GDM1 (cell line): ENCODE results near the gene TTC7B.

Source experiments
- DNase-seq: peaks from one replicate; lab custom pipeline; 2025; lab: John Stamatoyannopoulos, UW

The TTC7B gene

DNA sequence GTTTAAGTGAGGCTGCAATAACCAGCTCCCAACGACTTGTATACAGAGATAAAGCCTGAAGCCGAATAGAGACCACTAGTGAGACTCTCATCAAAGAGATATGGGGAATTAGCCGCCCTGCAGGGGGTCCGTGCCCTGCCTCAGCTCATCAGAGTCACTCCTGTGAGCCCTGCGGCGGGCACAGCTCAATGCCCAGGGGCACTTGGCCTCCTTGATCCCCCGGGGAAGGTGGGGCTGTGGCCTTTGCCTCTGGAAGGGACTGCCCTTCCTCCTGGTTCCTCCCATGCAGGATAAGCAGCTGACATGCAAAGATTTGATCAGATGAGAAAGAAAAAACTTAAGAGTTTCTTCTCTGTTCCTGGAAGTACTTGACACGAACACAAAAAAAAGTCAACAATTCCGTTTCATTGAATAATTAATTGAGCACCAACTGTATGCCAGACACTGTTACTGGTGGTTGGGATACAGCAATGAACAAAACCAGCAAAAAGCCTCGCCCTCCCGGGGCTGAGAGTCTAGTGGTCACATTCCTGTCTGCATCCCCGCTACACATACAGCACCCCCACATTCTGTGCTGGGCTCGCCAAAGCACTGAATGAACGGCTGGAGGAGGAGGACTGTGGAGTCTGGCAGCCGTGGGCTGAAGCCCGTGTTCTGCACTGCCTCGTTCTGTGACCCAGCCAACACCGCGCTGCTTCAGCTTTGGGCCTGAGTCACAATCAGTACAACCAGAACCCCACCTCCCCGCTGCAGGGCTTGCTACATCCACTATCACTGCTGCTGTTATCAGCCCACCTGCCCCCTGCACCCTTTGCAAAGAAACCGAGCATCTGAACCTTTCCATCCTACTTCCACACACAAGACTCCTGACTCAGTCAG, 10.3 kb downstream of the TTC7B start:
- no peak for DNase-seq

DNA sequence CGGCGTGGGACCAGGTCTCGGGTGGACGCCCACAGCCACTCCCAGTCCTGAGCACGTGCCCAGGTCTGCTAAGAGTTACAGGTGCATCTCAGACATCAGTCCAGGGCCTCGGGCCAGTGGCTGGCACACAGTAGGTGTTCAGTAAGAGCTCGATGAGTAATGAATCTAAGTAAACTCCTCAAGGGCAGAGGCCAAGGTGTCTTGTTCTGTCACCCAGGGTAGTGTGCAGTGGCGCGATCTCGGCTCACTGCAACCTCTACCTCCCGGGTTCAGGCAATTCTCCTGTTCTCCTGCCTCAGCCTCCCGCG, 11.2 kb downstream of the TTC7B start:
- no peak for DNase-seq

DNA sequence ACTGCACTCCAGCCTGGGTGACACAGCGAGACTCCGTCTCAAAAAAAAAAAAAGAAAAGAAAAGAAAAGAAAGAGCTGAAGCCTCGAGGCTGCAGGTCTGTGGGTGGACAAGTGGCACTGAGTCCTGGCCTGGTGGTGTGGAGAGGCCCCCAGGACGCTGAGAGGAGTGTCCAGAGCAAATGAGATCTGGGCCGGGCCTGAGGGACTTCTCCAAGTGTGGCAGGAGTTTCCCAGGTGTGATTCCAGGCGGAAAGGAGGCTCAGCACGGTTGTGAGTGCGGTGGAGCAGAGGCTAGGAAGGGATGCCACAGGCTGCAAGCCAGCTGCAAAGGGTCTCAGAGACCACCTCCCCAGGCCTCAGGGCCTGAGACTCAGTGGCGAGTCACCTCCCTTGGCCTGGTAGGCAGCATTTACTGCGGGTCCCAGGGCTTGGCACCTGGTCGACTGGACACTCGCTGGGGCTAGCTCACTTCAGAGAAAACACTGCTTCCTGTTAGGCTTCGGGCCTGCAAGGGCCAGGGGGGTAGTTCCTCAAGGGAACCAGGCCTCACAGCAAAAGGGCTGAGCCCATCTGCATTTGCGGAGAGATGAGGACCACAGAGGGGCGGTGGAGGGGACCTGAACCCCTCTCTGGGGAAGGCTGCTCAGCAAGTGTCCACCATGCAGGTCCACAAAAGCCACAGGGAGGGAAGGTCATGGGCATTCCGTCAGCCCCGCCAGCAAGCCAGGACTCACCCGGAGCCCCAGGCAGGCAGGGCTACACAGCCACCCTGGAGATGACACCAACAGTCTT, 11.7 kb downstream of the TTC7B start:
- DNase-seq: no peak

- no peak for DNase-seq
Observed at GRCh38 chr14:90803249-90803648, 13.0 kb downstream of the TTC7B start.

DNA sequence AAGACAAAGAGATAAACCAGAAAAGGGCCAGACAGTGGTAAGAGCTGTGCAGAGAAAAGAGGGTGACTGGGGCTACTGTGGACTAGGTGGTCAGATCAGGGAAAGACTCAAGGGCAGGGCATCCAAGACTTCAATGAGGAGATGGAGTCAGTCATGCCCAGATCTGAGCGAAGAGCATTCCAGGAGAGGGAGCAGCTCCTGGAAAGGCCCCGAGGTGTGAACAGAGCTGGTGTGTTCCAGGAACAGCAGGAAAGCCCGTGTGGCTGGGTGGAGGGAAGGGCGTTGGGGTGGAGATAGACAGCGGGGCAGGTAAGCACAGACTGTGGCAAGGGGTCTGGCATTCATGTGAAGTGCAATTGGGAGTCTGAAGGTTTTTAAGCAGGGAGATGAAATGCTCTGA, 16.8 kb downstream of the TTC7B start:
- no peak for DNase-seq

DNA sequence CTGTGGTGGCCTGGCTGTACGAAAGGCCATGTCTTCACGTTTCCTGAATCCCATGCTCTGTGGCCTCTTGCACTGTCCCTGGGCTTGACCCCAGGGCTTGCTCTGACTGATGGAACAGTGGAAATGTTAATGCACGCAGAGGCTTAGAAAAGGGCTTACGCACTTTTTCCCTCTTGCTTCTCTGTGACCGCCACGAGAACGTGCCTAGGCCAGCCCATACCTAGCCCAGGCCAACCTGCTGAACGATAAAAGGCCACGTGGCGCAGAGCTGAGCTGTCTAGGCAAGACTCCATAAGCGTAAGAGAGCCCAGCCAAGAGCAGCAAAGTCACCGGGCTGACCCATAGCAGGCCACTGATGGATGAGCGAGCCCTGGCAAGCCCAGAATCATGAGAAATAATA, 18.3 kb downstream of the TTC7B start:
- no peak for DNase-seq

DNA sequence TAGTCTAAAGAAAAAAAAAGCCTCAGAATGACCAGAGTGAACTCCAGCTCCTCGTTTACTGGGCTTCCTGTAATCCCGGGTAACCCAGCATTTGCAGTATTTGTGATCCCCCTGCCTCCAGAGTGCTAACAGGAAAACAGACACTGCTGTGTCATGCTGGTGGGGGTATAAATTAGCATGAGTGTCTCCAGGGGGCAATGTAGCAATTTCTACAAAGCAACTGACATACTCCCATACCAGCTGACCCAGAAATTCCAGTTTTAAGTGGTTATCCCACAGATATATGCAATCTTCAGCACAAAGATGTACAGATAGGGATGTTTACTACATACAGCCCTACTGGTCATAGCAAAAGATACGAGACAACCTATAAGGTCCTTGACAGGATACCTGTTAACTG, 18.8 kb downstream of the TTC7B start:
- DNase-seq: no peak

- peak; percentile 60 for DNase-seq
Observed at GRCh38 chr14:90796329-90796728, 19.9 kb downstream of the TTC7B start.

- DNase-seq: no peak
Observed at GRCh38 chr14:90795744-90796143, 20.5 kb downstream of the TTC7B start.

DNA sequence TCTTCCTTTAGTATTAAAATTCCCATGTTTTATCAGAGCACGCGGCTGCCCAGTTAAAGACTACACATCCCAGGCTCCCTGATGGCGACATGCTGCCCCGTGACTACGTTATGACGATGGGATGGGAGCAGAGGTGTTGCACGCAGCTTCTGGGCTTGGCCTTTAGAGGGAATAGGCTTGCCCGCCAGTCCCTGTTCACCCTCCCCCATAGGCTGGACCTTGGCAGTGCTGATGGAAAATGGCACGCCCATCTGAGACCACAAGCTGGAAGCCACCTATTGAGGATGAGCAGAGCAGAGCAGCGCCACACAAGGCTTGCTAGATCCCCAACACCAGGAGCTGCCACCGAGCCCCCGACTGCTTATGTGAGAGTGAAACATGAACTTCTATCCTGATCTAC, 24.7 kb downstream of the TTC7B start:
- DNase-seq: no peak

DNA sequence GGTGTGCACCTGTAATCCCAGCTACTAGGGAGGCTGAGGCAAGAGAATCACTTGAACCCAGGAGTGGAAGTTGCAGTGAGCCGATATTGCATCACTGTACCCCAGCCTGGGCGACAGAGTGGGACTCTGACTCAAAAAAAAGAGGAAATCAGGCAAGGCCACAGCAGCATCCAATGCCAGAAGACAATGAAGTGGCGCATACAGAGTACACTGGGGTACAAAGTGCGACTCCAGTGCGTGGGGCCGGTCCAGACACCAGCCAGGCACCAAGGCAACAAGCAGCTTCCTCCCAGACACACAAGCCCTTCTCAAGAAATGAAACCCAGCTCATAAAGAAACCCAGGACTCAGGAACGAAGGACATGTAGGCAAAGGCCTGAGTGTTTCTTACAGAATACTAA, 28.2 kb downstream of the TTC7B start:
- peak; percentile 26 for DNase-seq

GRCh38 chr14:90785876-90786450, 30.3 kb downstream of the TTC7B start:
- no peak for DNase-seq

GRCh38 chr14:90785471-90785870, 30.8 kb downstream of the TTC7B start:
- peak; percentile 45 for DNase-seq

DNA sequence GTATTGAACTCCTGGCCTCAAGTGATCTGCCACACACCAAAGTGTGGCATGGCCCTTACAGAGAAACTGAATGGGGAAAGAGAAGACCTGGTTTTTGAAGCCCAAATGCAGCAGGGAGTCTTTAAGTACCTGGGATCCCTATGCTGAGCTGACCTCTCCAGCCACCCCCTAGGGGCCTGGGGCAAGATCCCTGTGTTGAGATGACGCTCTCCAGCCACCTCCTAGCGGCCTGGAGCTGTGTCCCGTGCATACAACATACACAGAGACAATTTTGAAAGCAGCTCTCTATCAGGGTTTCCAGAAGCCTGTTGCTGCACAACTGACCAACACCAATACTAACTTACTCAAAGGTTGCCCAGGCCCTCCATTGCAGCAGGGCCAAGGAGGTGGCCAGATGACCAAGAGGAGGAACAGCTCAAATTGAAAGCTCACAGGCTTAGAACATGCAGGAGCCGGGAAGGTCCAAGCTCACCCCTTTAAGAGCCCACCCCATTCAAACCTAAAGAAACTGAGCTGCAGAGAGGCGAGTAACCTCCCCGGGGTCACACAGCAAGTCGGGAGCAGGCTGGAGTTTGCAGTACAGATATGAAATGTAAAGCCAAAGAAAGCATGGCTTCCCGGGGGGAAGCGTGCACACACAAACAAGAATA, 31.5 kb downstream of the TTC7B start:
- no peak for DNase-seq

- no peak for DNase-seq
Observed at GRCh38 chr14:90783344-90783743, 32.9 kb downstream of the TTC7B start.

- DNase-seq: no peak
Observed at GRCh38 chr14:90782892-90783291, 33.3 kb downstream of the TTC7B start.

GRCh38 chr14:90781876-90782275, 34.4 kb downstream of the TTC7B start:
- no peak for DNase-seq

DNA sequence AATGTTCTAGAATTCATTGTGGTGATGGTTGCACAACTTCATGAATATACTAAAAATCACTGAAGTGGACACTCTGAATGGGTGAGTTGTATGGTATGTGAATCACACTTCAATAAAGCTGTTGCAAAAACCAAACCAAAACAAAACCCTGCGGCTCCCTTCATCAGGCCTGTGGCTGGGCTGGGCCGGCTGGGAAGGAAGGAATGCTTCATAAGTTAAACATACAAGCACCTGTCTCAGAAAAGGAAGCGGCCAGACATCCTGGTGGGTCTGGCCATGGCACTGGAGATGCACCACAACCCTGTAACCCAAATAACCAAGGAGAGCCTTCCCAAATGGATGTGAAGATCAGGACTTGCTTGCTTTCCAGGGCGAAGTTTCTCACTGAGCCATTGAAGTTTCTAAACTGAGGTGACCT, 34.9 kb downstream of the TTC7B start:
- no peak for DNase-seq

DNA sequence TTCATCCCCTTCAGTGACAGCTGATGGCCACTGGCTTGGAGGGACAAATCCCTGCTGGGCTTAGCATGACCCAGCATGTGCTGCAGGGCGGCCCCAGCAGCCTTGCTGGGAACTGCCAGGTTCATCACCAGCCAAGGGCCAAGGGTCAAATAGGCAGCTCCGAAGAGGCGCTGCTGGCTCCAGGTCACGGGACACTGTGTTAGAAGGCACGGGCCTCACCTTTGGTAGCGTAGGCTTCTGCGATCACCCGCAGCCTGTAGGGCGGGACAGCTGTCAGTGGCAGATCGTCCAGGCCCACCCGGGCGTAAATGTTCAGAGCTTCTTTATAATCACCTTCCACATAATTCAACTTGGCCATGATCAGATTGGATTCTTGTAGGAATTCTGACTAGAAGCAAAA, 35.7 kb downstream of the TTC7B start:
- DNase-seq: no peak

GRCh38 chr14:90778571-90779255, 37.5 kb downstream of the TTC7B start:
- no peak for DNase-seq

DNA sequence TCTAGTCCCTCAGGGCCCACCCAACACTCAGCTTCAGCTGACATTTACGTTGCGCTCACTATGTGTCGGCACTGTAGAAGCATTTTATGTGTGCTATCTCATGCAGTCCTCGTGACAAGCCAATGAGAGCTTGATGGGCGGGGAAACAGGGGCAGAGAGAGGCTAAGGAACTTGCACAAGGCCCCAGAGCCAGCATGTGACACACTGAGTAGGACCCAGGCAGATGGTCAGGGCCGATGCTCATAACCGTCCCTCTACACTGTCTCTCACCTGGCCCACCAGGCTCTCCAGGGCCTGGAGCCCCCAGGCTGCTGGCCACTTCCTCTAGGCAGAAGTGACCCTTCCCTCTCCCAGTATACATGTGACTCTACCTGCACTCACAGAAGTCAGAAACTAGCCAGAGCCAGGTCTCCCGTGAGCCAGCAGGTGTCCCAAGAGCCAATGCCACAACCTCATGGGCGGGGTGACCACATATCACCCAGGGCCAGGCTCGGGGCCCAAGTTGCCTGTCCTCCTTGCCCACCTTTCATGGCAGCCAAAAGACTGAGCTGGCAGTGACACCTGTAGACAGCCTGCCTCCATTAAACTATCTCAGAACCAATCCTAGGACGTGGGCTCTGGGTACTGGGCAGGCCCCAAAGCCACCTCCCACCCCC, 38.3 kb downstream of the TTC7B start:
- DNase-seq: no peak
